ENCODE measurements around the gene ZSWIM1.
"Not testable (repeated sequence)": the region's sequence is repeated elsewhere in the genome, so short reads cannot be mapped to it uniquely, and the experiment has no call there.

The ZSWIM1 gene

GRCh38 chr20:45896641-45897161, 15.7 kb downstream of the ZSWIM1 start:
- TF ChIP-seq, protein P1, sequence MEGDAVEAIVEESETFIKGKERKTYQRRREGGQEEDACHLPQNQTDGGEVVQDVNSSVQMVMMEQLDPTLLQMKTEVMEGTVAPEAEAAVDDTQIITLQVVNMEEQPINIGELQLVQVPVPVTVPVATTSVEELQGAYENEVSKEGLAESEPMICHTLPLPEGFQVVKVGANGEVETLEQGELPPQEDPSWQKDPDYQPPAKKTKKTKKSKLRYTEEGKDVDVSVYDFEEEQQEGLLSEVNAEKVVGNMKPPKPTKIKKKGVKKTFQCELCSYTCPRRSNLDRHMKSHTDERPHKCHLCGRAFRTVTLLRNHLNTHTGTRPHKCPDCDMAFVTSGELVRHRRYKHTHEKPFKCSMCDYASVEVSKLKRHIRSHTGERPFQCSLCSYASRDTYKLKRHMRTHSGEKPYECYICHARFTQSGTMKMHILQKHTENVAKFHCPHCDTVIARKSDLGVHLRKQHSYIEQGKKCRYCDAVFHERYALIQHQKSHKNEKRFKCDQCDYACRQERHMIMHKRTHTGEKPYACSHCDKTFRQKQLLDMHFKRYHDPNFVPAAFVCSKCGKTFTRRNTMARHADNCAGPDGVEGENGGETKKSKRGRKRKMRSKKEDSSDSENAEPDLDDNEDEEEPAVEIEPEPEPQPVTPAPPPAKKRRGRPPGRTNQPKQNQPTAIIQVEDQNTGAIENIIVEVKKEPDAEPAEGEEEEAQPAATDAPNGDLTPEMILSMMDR (conservative IDR thresholded peaks at IDR 0.05; ENCODE audit: low read length): no peak
- DNase-seq (ENCODE audit: low read depth): no peak
- no peak overlapping the region for H3K4me3 ChIP-seq (ENCODE audit: low read length)

- DNase-seq (ENCODE audit: low read depth): no peak
- TF ChIP-seq, protein P1 (conservative IDR thresholded peaks at IDR 0.05; ENCODE audit: low read length): no peak
- no peak overlapping the region for H3K4me3 ChIP-seq (ENCODE audit: low read length)
These were observed 16.3 kb downstream of the ZSWIM1 start for GRCh38 chr20:45897289-45897688.

DNA sequence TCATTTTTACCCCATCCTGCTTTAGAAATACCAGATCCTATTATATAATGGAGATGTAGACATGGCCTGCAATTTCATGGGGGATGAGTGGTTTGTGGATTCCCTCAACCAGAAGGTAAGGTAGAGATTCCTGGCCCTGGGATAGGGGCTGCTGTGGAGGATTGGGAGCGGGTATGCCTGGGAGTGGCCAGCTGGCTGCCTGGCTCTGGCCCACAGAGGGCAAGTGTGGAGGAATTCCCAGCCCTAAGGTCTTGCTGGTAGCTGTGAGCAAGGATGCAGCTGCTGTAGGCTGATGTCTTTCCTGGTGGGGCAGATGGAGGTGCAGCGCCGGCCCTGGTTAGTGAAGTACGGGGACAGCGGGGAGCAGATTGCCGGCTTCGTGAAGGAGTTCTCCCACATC, 16.7 kb downstream of the ZSWIM1 start:
- TF ChIP-seq, protein P1 (conservative IDR thresholded peaks at IDR 0.05; ENCODE audit: low read length): no peak
- no peak overlapping the region for H3K4me3 ChIP-seq (ENCODE audit: low read length)
- DNase-seq (ENCODE audit: low read depth): no peak

GRCh38 chr20:45898285-45898684, 17.3 kb downstream of the ZSWIM1 start:
- TF ChIP-seq, protein P1 (conservative IDR thresholded peaks at IDR 0.05; ENCODE audit: low read length): no peak
- DNase-seq (ENCODE audit: low read depth): no peak
- no peak overlapping the region for H3K4me3 ChIP-seq (ENCODE audit: low read length)

DNA sequence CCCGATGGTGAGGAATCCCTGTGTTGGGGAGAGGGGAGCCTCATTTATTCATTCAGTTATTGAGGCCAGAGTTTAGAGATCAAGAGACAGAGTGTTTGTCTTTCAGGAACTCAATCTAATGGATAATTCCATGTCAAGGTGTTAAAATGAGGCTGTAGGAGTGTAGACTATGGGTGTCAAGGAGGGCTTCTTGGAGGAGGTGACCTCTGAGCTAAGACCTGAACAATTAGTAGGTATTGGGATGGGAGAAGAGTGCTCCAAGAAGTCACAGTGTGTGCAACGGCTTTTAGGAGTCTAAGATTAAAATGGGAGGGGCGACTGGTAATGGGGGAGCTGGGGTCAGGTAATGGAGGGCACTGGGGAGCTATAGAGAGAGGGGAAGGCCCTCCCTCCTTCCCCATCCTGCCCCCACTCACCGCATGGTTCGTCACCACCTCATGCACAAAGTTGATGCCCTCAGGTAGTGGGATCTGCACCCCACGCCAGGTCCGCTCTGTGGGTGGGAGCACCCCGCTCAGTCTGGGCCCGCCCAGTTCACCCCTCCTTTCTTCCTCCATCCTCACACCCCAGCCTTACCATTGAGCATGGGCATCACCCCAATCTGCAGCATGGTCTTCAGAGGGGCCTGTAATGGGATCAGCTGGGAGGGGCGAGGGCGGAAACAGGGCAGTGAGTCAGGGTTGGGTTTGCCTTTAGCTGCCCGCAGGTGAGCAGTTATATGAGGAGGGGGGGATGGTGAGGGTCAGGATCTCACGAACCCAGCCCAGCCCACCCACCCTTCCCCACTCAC, 18.2 kb downstream of the ZSWIM1 start:
- DNase-seq (ENCODE audit: low read depth): no peak
- H3K4me3 ChIP-seq (ENCODE audit: low read length): no peak overlapping the region
- TF ChIP-seq, protein P1 (conservative IDR thresholded peaks at IDR 0.05; ENCODE audit: low read length): no peak

GRCh38 chr20:45901332-45901731, 20.3 kb downstream of the ZSWIM1 start:
- not testable (repeated sequence) for DNase-seq (ENCODE audit: low read depth); H3K4me3 ChIP-seq (ENCODE audit: low read length)

DNA sequence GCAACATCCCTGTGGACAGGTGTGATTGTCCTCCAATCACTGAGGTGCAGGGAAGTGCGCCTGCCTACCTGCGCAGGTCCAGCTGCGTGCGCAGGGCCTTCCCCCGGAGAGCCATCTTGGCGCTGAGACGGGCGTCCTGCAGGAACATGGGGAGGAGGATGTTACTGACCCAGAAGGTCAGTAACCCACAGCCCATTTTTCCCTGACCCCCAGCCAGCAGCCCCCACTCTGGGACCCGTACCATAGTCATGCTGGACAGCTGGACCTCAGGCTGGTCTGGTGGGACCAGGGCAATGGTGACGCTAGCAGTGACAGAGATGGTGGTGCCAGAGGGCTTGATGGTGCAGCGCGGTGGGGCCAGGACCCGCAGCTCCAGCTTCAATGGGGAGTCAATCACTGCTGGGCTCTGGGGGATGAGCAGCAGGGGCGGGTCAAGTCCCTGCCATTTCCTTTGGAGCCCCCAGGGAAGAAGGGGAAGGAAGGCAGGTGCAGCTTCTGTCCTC, 21.2 kb downstream of the ZSWIM1 start:
- TF ChIP-seq, protein P1 (conservative IDR thresholded peaks at IDR 0.05; ENCODE audit: low read length): no peak

More for the DNA sequence above, 21.2 kb downstream of the ZSWIM1 start:
- no peak overlapping the region for H3K4me3 ChIP-seq (ENCODE audit: low read length)
- DNase-seq (ENCODE audit: low read depth): no peak
